Measurements from ENCODE around the gene TNMD. TPM values are rescaled to one million over a fixed set of nuclear protein-coding genes. Genes with fewer than 3 reads are reported as not detected.

TNMD gene
- total RNA-seq, 4 donors from 2014 or later = 0.56 TPM; not detected in 3

DNA sequence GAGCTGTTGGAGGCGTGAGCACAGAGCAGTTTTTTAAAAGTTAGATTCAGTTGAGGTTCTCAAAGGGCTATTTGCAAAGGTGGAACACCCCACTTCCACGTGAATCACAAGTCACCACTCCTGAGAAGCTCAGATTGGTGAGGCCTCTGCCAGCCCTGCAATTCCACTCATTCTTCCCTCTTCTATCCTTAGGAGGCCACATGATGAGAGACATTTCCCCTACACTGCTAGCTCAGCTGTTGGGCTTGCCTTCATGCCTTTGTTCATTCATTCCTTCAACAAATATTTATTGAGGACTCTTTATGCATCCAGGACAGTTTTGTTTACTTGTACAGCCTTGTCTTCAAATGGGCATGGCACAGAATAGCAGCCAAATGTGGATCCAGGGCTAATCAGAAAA, 63.0 kb downstream of the TNMD start:
- Histone ChIP-seq H3K27ac (no peak overlapping the region), H3K4me3 (replicated peaks in 1 of 3) (no peak overlapping the region), H3K9me3 (no peaks in the 10 kb centered on the region), H3K27me3 (no peaks in the 10 kb centered on the region), H3K36me3 (no peaks in the 10 kb centered on the region), H3K4me1 (no peaks in the 10 kb centered on the region)
- WGBS, 2 donors = 86 to 89% methylated on average over 2 of the region's 2 CpGs
- no peak for DNase-seq
- intact Hi-C loops (cut with DNase I) = no loop called here
- TF ChIP-seq, protein P1, sequence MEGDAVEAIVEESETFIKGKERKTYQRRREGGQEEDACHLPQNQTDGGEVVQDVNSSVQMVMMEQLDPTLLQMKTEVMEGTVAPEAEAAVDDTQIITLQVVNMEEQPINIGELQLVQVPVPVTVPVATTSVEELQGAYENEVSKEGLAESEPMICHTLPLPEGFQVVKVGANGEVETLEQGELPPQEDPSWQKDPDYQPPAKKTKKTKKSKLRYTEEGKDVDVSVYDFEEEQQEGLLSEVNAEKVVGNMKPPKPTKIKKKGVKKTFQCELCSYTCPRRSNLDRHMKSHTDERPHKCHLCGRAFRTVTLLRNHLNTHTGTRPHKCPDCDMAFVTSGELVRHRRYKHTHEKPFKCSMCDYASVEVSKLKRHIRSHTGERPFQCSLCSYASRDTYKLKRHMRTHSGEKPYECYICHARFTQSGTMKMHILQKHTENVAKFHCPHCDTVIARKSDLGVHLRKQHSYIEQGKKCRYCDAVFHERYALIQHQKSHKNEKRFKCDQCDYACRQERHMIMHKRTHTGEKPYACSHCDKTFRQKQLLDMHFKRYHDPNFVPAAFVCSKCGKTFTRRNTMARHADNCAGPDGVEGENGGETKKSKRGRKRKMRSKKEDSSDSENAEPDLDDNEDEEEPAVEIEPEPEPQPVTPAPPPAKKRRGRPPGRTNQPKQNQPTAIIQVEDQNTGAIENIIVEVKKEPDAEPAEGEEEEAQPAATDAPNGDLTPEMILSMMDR (IDR thresholded peaks at IDR 0.05) = no peak
- no peak for TF ChIP-seq POLR2A (IDR thresholded peaks at IDR 0.05)

- TF ChIP-seq POLR2A (IDR thresholded peaks at IDR 0.05) = no peak
- TF ChIP-seq, protein P1 (IDR thresholded peaks at IDR 0.05) = no peak
- Histone ChIP-seq H3K4me3 (replicated peaks in 1 of 3) (no peak overlapping the region), H3K4me1 (no peaks in the 10 kb centered on the region), H3K9me3 (no peaks in the 10 kb centered on the region), H3K27me3 (no peaks in the 10 kb centered on the region), H3K36me3 (no peaks in the 10 kb centered on the region), H3K27ac (peak overlapping the region; percentile 17 to 38 (median 26))
- WGBS, 2 donors = 59 to 74% methylated on average over 8 of the region's 8 CpGs
- no peak for DNase-seq
- intact Hi-C loops (cut with DNase I) = no loop called here
Observed at GRCh38 chrX:100648458-100649417, 64.0 kb downstream of the TNMD start.

Other genes with a start within 250 kb of the TNMD start
- under 1 TPM; 0.40 to 0.88 (median 0.52) TPM for gene PCDH19, start 174.7 kb upstream of the TNMD start, total RNA-seq
- 10 to 100 TPM; 33.5 to 45.9 (median 35.2) TPM for gene TSPAN6, start 51.9 kb downstream of the TNMD start, total RNA-seq
- gene SRPX2, start 59.3 kb downstream of the TNMD start, total RNA-seq = 10 to 100 TPM in 3 of 4 donors, 1 to 10 TPM in 1; 6.1 to 24.1 (median 12.5) TPM
- 10 to 100 TPM; 13.1 to 28.2 (median 23.2) TPM for gene SYTL4, start 147.2 kb downstream of the TNMD start, total RNA-seq
- gene CSTF2, start 235.5 kb downstream of the TNMD start, total RNA-seq = 10 to 100 TPM in 3 of 4 donors, 1 to 10 TPM in 1; 6.2 to 13.8 (median 11.7) TPM

Data from thyroid gland (tissue), 4 donors.